HG02973 (cell line): ENCODE data around the gene USP48.

Experiments used
- ATAC-seq: cut with Tn5 transposase; IDR thresholded peaks from one replicate; pipeline ENCODE4 v1.9.1; 2021; ENCODE audit warnings: moderate library complexity; ENCODE audit not compliant: unreplicated experiment

USP48 gene

GRCh38 chr1:21670956-21671902, 111.7 kb downstream of the USP48 start:
- no peak for ATAC-seq

GRCh38 chr1:21670059-21670881, 112.7 kb downstream of the USP48 start:
- no peak for ATAC-seq

- no peak for ATAC-seq
Measured at GRCh38 chr1:21669258-21670058, 113.5 kb downstream of the USP48 start, which contains the start of gene RAP1GAP. RAP1GAP (minus strand) TSS chr1:21669357; CDS start chr1:21620032, 49,325 bp downstream.

- no peak for ATAC-seq
Measured at GRCh38 chr1:21668951-21669257, 114.0 kb downstream of the USP48 start.

GRCh38 chr1:21668232-21668950, 114.6 kb downstream of the USP48 start:
- ATAC-seq: no peak

- no peak for ATAC-seq
Measured at GRCh38 chr1:21667348-21668231, 115.4 kb downstream of the USP48 start.

GRCh38 chr1:21666576-21667320, 116.2 kb downstream of the USP48 start:
- no peak for ATAC-seq

GRCh38 chr1:21665711-21666575, 117.0 kb downstream of the USP48 start:
- ATAC-seq: no peak

- no peak for ATAC-seq
Measured at GRCh38 chr1:21664806-21665588, 118.0 kb downstream of the USP48 start.

- ATAC-seq: no peak
Measured at GRCh38 chr1:21663951-21664805, 118.8 kb downstream of the USP48 start.

GRCh38 chr1:21663248-21663950, 119.5 kb downstream of the USP48 start:
- no peak for ATAC-seq

- no peak for ATAC-seq
Measured at GRCh38 chr1:21662426-21663247, 120.3 kb downstream of the USP48 start.

GRCh38 chr1:21661886-21662285, 121.1 kb downstream of the USP48 start:
- ATAC-seq: no peak

- no peak for ATAC-seq
Measured at GRCh38 chr1:21659924-21660326, 123.0 kb downstream of the USP48 start.
